ENCODE data around the gene MARCKSL1.

MARCKSL1 gene

GRCh38 chr1:32352831-32353383, 16.9 kb upstream of the MARCKSL1 start:
- DNase-seq (ENCODE audit: low read depth in 3 of 3) = no peak

GRCh38 chr1:32352239-32352745, 16.3 kb upstream of the MARCKSL1 start:
- no peak for DNase-seq (ENCODE audit: low read depth in 3 of 3)

GRCh38 chr1:32351399-32352238, 15.6 kb upstream of the MARCKSL1 start:
- peak; percentile 77 to 91 (median 81) for DNase-seq (ENCODE audit: low read depth in 3 of 3)

- peak; percentile 62 to 73 (median 64) for DNase-seq (ENCODE audit: low read depth in 3 of 3)
Measured at GRCh38 chr1:32350785-32351398, 14.9 kb upstream of the MARCKSL1 start.

GRCh38 chr1:32349211-32349708, 13.2 kb upstream of the MARCKSL1 start:
- no peak for DNase-seq (ENCODE audit: low read depth in 3 of 3)

- DNase-seq (ENCODE audit: low read depth in 3 of 3) = no peak
Measured at GRCh38 chr1:32346532-32347157, 10.6 kb upstream of the MARCKSL1 start.

GRCh38 chr1:32345289-32345827, 9.3 kb upstream of the MARCKSL1 start:
- no peak for DNase-seq (ENCODE audit: low read depth in 3 of 3)

- DNase-seq (ENCODE audit: low read depth in 3 of 3) = no peak
Measured at GRCh38 chr1:32342704-32343103, 6.7 kb upstream of the MARCKSL1 start.

- DNase-seq (ENCODE audit: low read depth in 3 of 3) = no peak
Measured at GRCh38 chr1:32341971-32342370, 5.9 kb upstream of the MARCKSL1 start.

- no peak for DNase-seq (ENCODE audit: low read depth in 3 of 3)
Measured at GRCh38 chr1:32341186-32341757, 5.2 kb upstream of the MARCKSL1 start.

- DNase-seq (ENCODE audit: low read depth in 3 of 3) = peak in 1 of 3 experiments; percentile 47
Measured at GRCh38 chr1:32339363-32339978, 3.4 kb upstream of the MARCKSL1 start.

GRCh38 chr1:32338637-32339145, 2.7 kb upstream of the MARCKSL1 start:
- no peak for DNase-seq (ENCODE audit: low read depth in 3 of 3)

- no peak for DNase-seq (ENCODE audit: low read depth in 3 of 3)
Measured at GRCh38 chr1:32337855-32338636, 2.0 kb upstream of the MARCKSL1 start.

GRCh38 chr1:32336963-32337675, 1.1 kb upstream of the MARCKSL1 start:
- peak in 2 of 3 experiments; percentile 25 to 61 for DNase-seq (ENCODE audit: low read depth in 3 of 3)

GRCh38 chr1:32336591-32336932, 529 bp upstream of the MARCKSL1 start:
- DNase-seq (ENCODE audit: low read depth in 3 of 3) = no peak

GRCh38 chr1:32335535-32335789, 571 bp downstream of the MARCKSL1 start:
- no peak for DNase-seq (ENCODE audit: low read depth in 3 of 3)

GRCh38 chr1:32334864-32335534, 1.0 kb downstream of the MARCKSL1 start:
- DNase-seq (ENCODE audit: low read depth in 3 of 3) = peak; percentile 32 to 56 (median 33)

- no peak for DNase-seq (ENCODE audit: low read depth in 3 of 3)
Measured at GRCh38 chr1:32334274-32334861, 1.7 kb downstream of the MARCKSL1 start.
